ENCODE data around the gene PTH2R.
A peak's percentile ranks its signal among the peaks of the same experiment; 100 is the strongest.
"Not testable (repeated sequence)": the region's sequence is repeated elsewhere in the genome, so short reads cannot be mapped to it uniquely, and the experiment has no call there.

Gene PTH2R

GRCh38 chr2:208389940-208390339 is 16.7 kb upstream of the PTH2R start:
- DNase-seq (ENCODE audit: low spot score): no peak

GRCh38 chr2:208392300-208392699 is 14.3 kb upstream of the PTH2R start:
- no peak for DNase-seq (ENCODE audit: low spot score)

GRCh38 chr2:208396796-208397195 is 9.8 kb upstream of the PTH2R start:
- not testable (repeated sequence) for DNase-seq (ENCODE audit: low spot score)

GRCh38 chr2:208399201-208399600 is 7.4 kb upstream of the PTH2R start:
- no peak for DNase-seq (ENCODE audit: low spot score)

- peak; percentile 7 for DNase-seq (ENCODE audit: low spot score)
Observed at GRCh38 chr2:208407667-208408066, 1.1 kb downstream of the PTH2R start.

- no peak for DNase-seq (ENCODE audit: low spot score)
Observed at GRCh38 chr2:208413931-208414330, 7.3 kb downstream of the PTH2R start.

- no peak for DNase-seq (ENCODE audit: low spot score)
Observed at GRCh38 chr2:208415255-208415654, 8.7 kb downstream of the PTH2R start.

GRCh38 chr2:208415897-208416296 is 9.3 kb downstream of the PTH2R start:
- no peak for DNase-seq (ENCODE audit: low spot score)

GRCh38 chr2:208426412-208427045 is 19.9 kb downstream of the PTH2R start:
- no peak for DNase-seq (ENCODE audit: low spot score)

GRCh38 chr2:208437755-208438154 is 31.2 kb downstream of the PTH2R start:
- no peak for DNase-seq (ENCODE audit: low spot score)

GRCh38 chr2:208440716-208441115 is 34.1 kb downstream of the PTH2R start:
- DNase-seq (ENCODE audit: low spot score): no peak

- no peak for DNase-seq (ENCODE audit: low spot score)
Observed at GRCh38 chr2:208441951-208442350, 35.4 kb downstream of the PTH2R start.

- DNase-seq (ENCODE audit: low spot score): not testable (repeated sequence)
Observed at GRCh38 chr2:208447447-208447846, 40.9 kb downstream of the PTH2R start.

- no peak for DNase-seq (ENCODE audit: low spot score)
Observed at GRCh38 chr2:208451061-208451460, 44.5 kb downstream of the PTH2R start.

GRCh38 chr2:208454861-208455260 is 48.3 kb downstream of the PTH2R start:
- no peak for DNase-seq (ENCODE audit: low spot score)

GRCh38 chr2:208463721-208464120 is 57.1 kb downstream of the PTH2R start:
- DNase-seq (ENCODE audit: low spot score): no peak

GRCh38 chr2:208464205-208464604 is 57.6 kb downstream of the PTH2R start:
- no peak for DNase-seq (ENCODE audit: low spot score)

- peak; percentile 14 for DNase-seq (ENCODE audit: low spot score)
Observed at GRCh38 chr2:208466151-208466919, 59.7 kb downstream of the PTH2R start.

GRCh38 chr2:208466920-208467298 is 60.3 kb downstream of the PTH2R start:
- no peak for DNase-seq (ENCODE audit: low spot score)

- no peak for DNase-seq (ENCODE audit: low spot score)
Observed at GRCh38 chr2:208467564-208467963, 61.0 kb downstream of the PTH2R start.

- no peak for DNase-seq (ENCODE audit: low spot score)
Observed at GRCh38 chr2:208477741-208478140, 71.1 kb downstream of the PTH2R start.

GRCh38 chr2:208479342-208479741 is 72.8 kb downstream of the PTH2R start:
- DNase-seq (ENCODE audit: low spot score): no peak

- DNase-seq (ENCODE audit: low spot score): not testable (repeated sequence)
Observed at GRCh38 chr2:208481945-208482344, 75.4 kb downstream of the PTH2R start.
